Endothelial cell (in vitro differentiated cells): ENCODE data around the gene METTL23. TPM values are rescaled to one million over a fixed set of nuclear protein-coding genes. Genes with fewer than 3 reads are reported as not detected.

Source experiments
- DNase-seq: peaks from one replicate; pipeline ENCODE4 v3.0.0; 2021; ENCODE audit warnings: low spot score
- H3K27ac Mint-ChIP-seq: one replicate; pipeline ENCODE4 v1.8.0; 2021; ENCODE audit warnings: mixed read lengths, inconsistent platforms; ENCODE audit not compliant: unreplicated experiment
- H3K27me3 Mint-ChIP-seq: one replicate; pipeline ENCODE4 v1.8.0; 2021; ENCODE audit warnings: mild to moderate bottlenecking, moderate library complexity, mixed read lengths, inconsistent platforms; ENCODE audit not compliant: unreplicated experiment
- H3K36me3 Mint-ChIP-seq: one replicate; pipeline ENCODE4 v1.8.0; 2021; ENCODE audit warnings: mild to moderate bottlenecking, low read depth, mixed read lengths, inconsistent platforms; ENCODE audit not compliant: unreplicated experiment
- H3K4me1 Mint-ChIP-seq: one replicate; pipeline ENCODE4 v1.8.0; 2021; ENCODE audit warnings: mild to moderate bottlenecking, mixed read lengths, inconsistent platforms; ENCODE audit not compliant: unreplicated experiment
- H3K4me3 Mint-ChIP-seq: one replicate; pipeline ENCODE4 v1.8.0; 2021; ENCODE audit warnings: mild to moderate bottlenecking, mixed read lengths, inconsistent platforms; ENCODE audit not compliant: unreplicated experiment
- H3K9me3 Mint-ChIP-seq: one replicate; pipeline ENCODE4 v1.8.0; 2021; ENCODE audit warnings: mixed read lengths, inconsistent platforms; ENCODE audit not compliant: unreplicated experiment
- CTCF ChIP-seq: fragments of 200-600 bp; sonication (generic); IDR thresholded peaks from one replicate; pipeline ENCODE4 v1.5.0; 2021; ENCODE audit warnings: antibody characterized with exemption; ENCODE audit not compliant: unreplicated experiment
- total RNA-seq: library from RNA; stranded (reverse); fragmentation: NEBNext Ultra II Directional; extraction: Animal tissue kit (Norgen Biotek cat#: 25700); gene quantifications from one replicate; pipeline ENCODE4 v1.2.1, GENCODE V29; 2021; ENCODE audit not compliant: unreplicated experiment

METTL23 gene
- total RNA-seq, 1 donor from 2014 or later = 30.5 TPM

GRCh38 chr17:76755285-76755684, 28.6 kb downstream of the METTL23 start:
- H3K27me3 Mint-ChIP-seq = no peaks in the 10 kb centered on the region
- no peak for DNase-seq
- no peak overlapping the region for H3K4me3 Mint-ChIP-seq
- no peak overlapping the region for H3K27ac Mint-ChIP-seq
- no peaks in the 10 kb centered on the region for H3K9me3 Mint-ChIP-seq
- TF ChIP-seq CTCF = no peak
- H3K4me1 Mint-ChIP-seq = no peaks in the 10 kb centered on the region
- H3K36me3 Mint-ChIP-seq = peaks cover 18% of the 10 kb centered on the region

GRCh38 chr17:76757256-76757655, 30.6 kb downstream of the METTL23 start:
- peak overlapping the region; percentile 4 for H3K4me3 Mint-ChIP-seq
- H3K4me1 Mint-ChIP-seq = no peaks in the 10 kb centered on the region
- no peak for TF ChIP-seq CTCF
- H3K36me3 Mint-ChIP-seq = peaks cover 18% of the 10 kb centered on the region
- no peak for DNase-seq
- H3K27me3 Mint-ChIP-seq = no peaks in the 10 kb centered on the region
- H3K9me3 Mint-ChIP-seq = no peaks in the 10 kb centered on the region
- no peak overlapping the region for H3K27ac Mint-ChIP-seq

GRCh38 chr17:76758570-76758969, 31.9 kb downstream of the METTL23 start:
- no peaks in the 10 kb centered on the region for H3K4me1 Mint-ChIP-seq
- H3K36me3 Mint-ChIP-seq = peaks cover 18% of the 10 kb centered on the region
- no peak for DNase-seq
- no peaks in the 10 kb centered on the region for H3K27me3 Mint-ChIP-seq
- no peaks in the 10 kb centered on the region for H3K9me3 Mint-ChIP-seq
- no peak overlapping the region for H3K4me3 Mint-ChIP-seq
- no peak for TF ChIP-seq CTCF
- no peak overlapping the region for H3K27ac Mint-ChIP-seq

- no peak for DNase-seq
- H3K27me3 Mint-ChIP-seq = no peaks in the 10 kb centered on the region
- no peaks in the 10 kb centered on the region for H3K9me3 Mint-ChIP-seq
- H3K4me3 Mint-ChIP-seq = peak overlapping the region; percentile 18
- peaks cover 26% of the 10 kb centered on the region for H3K36me3 Mint-ChIP-seq
- no peak for TF ChIP-seq CTCF
- H3K27ac Mint-ChIP-seq = no peak overlapping the region
- H3K4me1 Mint-ChIP-seq = peaks cover 4% of the 10 kb centered on the region
Observed at GRCh38 chr17:76772842-76773525, 46.3 kb downstream of the METTL23 start.

GRCh38 chr17:76775021-76775600, 48.5 kb downstream of the METTL23 start:
- H3K36me3 Mint-ChIP-seq = peaks cover 21% of the 10 kb centered on the region
- H3K4me3 Mint-ChIP-seq = no peak overlapping the region
- no peak for TF ChIP-seq CTCF
- DNase-seq = no peak
- no peaks in the 10 kb centered on the region for H3K27me3 Mint-ChIP-seq
- H3K4me1 Mint-ChIP-seq = peaks cover 4% of the 10 kb centered on the region
- no peak overlapping the region for H3K27ac Mint-ChIP-seq
- no peaks in the 10 kb centered on the region for H3K9me3 Mint-ChIP-seq
